ENCODE results near the gene SBF2. TPM values are rescaled to one million over a fixed set of nuclear protein-coding genes. Genes with fewer than 3 reads are reported as not detected.

The SBF2 gene
- total RNA-seq, 3 donors from 2014 or later: 74.8 to 91.9 (median 88.2) TPM

- TF ChIP-seq POLR2AphosphoS5 (IDR thresholded peaks at IDR 0.05) (no peak), POLR2A (IDR thresholded peaks at IDR 0.05) (no peak)
- TF ChIP-seq, protein P1, sequence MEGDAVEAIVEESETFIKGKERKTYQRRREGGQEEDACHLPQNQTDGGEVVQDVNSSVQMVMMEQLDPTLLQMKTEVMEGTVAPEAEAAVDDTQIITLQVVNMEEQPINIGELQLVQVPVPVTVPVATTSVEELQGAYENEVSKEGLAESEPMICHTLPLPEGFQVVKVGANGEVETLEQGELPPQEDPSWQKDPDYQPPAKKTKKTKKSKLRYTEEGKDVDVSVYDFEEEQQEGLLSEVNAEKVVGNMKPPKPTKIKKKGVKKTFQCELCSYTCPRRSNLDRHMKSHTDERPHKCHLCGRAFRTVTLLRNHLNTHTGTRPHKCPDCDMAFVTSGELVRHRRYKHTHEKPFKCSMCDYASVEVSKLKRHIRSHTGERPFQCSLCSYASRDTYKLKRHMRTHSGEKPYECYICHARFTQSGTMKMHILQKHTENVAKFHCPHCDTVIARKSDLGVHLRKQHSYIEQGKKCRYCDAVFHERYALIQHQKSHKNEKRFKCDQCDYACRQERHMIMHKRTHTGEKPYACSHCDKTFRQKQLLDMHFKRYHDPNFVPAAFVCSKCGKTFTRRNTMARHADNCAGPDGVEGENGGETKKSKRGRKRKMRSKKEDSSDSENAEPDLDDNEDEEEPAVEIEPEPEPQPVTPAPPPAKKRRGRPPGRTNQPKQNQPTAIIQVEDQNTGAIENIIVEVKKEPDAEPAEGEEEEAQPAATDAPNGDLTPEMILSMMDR (IDR thresholded peaks at IDR 0.05): no peak
- intact Hi-C loops (cut with DNase I; ENCODE audit: low total_unique reads): no loop called here
- H3K27ac ChIP-seq: no peak overlapping the region
Measured at GRCh38 chr11:10097615-10098014, 196.4 kb downstream of the SBF2 start.

GRCh38 chr11:10096987-10097386 lies 197.0 kb downstream of the SBF2 start:
- H3K27ac ChIP-seq: no peak overlapping the region
- H3K9me3 ChIP-seq: peaks cover 20 to 36% of the 10 kb centered on the region in 2 donors
- H3K4me3 ChIP-seq: no peak overlapping the region
- DNase-seq (ENCODE audit: low spot score in 2 of 2): no peak
- no peaks in the 10 kb centered on the region for H3K4me1 ChIP-seq
- H3K36me3 ChIP-seq: no peaks in the 10 kb centered on the region
- intact Hi-C loops (cut with DNase I; ENCODE audit: low total_unique reads): no loop called here
- no peaks in the 10 kb centered on the region for H3K27me3 ChIP-seq
- no peak for TF ChIP-seq POLR2A (IDR thresholded peaks at IDR 0.05)
- TF ChIP-seq, protein P1 (IDR thresholded peaks at IDR 0.05): no peak
- TF ChIP-seq POLR2AphosphoS5 (IDR thresholded peaks at IDR 0.05): no peak

More at GRCh38 chr11:10097615-10098014, 196.4 kb downstream of the SBF2 start:
- no peaks in the 10 kb centered on the region for H3K36me3 ChIP-seq
- peaks cover 20 to 36% of the 10 kb centered on the region in 2 donors for H3K9me3 ChIP-seq
- H3K4me3 ChIP-seq: no peak overlapping the region
- H3K27me3 ChIP-seq: no peaks in the 10 kb centered on the region
- DNase-seq (ENCODE audit: low spot score in 2 of 2): no peak
- no peaks in the 10 kb centered on the region for H3K4me1 ChIP-seq

DNA sequence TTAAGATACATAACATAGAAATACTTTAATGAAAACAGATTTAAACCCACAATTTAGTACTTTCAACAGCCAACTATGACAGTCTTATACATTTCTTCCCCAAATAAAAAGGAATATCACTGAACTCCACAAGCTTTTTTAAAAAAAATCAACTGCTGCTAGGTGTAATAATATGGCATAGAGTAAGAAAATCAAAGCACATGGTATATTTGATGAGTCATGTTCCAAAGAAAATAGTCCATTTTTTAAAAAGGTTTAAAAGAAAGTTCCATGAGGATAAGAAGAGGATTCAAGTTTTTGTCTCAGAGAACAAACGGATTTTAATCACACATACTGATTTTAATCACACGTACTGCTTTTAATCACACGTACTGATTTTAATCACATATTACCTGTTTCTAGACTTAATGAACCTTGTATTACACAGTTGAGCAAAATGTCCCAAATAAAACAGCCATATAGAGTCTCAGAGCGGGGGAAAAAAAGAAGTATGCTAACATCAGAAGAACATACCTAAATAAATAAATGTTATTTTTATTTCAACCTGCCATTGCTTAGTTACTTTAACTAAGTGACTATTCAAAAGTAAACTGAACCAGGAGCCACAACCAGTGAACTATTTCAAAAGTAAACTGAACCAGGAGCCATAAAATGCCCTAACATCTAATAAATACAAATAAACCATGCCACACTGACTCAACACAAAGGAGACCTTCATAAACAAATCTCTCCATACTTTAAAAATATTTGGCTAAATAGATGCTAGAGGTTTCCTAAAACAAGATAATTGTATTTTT lies 198.4 kb downstream of the SBF2 start:
- TF ChIP-seq, protein P1 (IDR thresholded peaks at IDR 0.05): no peak
- TF ChIP-seq POLR2AphosphoS5 (IDR thresholded peaks at IDR 0.05): no peak
- no peak for TF ChIP-seq POLR2A (IDR thresholded peaks at IDR 0.05)
- DNase-seq (ENCODE audit: low spot score in 2 of 2): no peak
- Histone ChIP-seq H3K4me3 (no peak overlapping the region), H3K4me1 (no peaks in the 10 kb centered on the region), H3K36me3 (no peaks in the 10 kb centered on the region), H3K27ac (no peak overlapping the region), H3K9me3 (peaks cover 20 to 33% of the 10 kb centered on the region in 2 donors), H3K27me3 (no peaks in the 10 kb centered on the region)
- intact Hi-C loops (cut with DNase I; ENCODE audit: low total_unique reads): no loop called here

DNA sequence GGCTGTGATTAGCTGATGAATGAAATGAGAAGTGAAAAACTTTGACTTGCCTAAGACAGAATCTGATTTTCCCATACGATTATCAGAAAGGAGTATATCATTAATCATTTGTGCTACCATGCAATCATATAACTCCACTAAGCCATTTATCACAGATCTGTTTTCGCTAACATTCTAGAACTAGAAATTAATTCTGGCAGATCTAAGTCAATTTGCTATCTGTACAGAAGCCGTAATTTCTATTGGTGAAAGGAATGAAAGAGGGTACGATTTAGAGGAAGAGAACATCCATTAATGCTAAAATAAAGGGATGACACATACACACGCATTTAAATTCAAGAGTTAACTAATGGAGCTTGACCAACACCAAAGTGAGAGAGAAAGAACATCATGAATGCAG lies 201.6 kb downstream of the SBF2 start:
- intact Hi-C loops (cut with DNase I; ENCODE audit: low total_unique reads): no loop called here
- no peaks in the 10 kb centered on the region for H3K27me3 ChIP-seq

More for the DNA sequence above, 201.6 kb downstream of the SBF2 start:
- Histone ChIP-seq H3K4me3 (no peak overlapping the region), H3K9me3 (peaks cover 0 to 1% of the 10 kb centered on the region in 2 donors), H3K27ac (no peak overlapping the region), H3K36me3 (no peaks in the 10 kb centered on the region), H3K4me1 (no peaks in the 10 kb centered on the region)
- no peak for DNase-seq (ENCODE audit: low spot score in 2 of 2)
- no peak for TF ChIP-seq POLR2A (IDR thresholded peaks at IDR 0.05)
- TF ChIP-seq, protein P1 (IDR thresholded peaks at IDR 0.05): no peak
- TF ChIP-seq POLR2AphosphoS5 (IDR thresholded peaks at IDR 0.05): no peak
